B cell (primary cell): Measurements from ENCODE around the gene PLEKHB1.

Source experiments
- CTCF ChIP-seq: fragments of 200-600 bp; IDR thresholded peaks from one replicate; pipeline ENCODE4 v1.8.0; 2022; ENCODE audit warnings: antibody characterized with exemption, mild to moderate bottlenecking
- EZH2 ChIP-seq: IDR thresholded peaks from 2 replicates; pipeline ENCODE4 v1.6.1; 2012; ENCODE audit warnings: borderline replicate concordance, low read depth, mild to moderate bottlenecking, moderate library complexity, low read length; ENCODE audit not compliant: insufficient read depth, poor library complexity, severe bottlenecking

DNA sequence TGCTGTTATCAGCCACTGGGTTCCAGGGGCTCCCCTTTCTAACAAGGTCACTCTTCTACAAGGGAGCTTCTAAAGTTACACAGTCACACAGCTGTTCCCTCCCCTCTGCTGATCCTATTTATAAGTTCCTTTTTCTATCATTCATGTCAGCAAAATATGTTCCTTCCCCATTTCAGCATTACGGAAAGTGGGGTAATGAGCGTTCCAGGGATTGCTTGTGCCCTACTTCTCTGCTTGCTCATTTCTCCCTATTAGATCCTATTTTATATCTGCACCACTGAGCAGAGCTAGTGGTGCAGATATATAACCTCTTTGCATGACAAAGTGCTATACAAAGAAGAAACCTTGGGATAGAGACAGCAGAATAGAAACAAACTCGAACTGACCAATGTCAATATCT lies 22.7 kb upstream of the PLEKHB1 start:
- TF ChIP-seq EZH2 (no peak), CTCF (no peak)
